Measurements from ENCODE around the gene TMEM130.

DNA sequence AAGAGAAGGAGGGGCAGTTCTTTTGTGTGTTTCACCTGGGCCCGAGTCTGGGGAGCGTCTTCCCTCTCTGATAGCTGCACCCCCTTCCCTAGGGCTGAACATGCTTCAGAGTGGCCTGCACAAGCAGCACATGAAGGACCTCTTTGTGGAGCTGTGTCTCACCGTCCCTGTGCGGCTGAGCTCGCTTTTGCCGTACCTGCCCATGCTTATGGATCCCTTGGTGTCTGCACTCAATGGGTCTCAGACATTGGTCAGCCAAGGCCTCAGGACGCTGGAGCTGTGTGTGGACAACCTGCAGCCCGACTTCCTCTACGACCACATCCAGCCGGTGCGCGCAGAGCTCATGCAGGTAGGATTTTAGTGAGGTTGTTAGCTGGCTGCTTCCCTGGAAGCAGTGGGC lies 47.5 kb upstream of the TMEM130 start:
- TF ChIP-seq, protein P1, sequence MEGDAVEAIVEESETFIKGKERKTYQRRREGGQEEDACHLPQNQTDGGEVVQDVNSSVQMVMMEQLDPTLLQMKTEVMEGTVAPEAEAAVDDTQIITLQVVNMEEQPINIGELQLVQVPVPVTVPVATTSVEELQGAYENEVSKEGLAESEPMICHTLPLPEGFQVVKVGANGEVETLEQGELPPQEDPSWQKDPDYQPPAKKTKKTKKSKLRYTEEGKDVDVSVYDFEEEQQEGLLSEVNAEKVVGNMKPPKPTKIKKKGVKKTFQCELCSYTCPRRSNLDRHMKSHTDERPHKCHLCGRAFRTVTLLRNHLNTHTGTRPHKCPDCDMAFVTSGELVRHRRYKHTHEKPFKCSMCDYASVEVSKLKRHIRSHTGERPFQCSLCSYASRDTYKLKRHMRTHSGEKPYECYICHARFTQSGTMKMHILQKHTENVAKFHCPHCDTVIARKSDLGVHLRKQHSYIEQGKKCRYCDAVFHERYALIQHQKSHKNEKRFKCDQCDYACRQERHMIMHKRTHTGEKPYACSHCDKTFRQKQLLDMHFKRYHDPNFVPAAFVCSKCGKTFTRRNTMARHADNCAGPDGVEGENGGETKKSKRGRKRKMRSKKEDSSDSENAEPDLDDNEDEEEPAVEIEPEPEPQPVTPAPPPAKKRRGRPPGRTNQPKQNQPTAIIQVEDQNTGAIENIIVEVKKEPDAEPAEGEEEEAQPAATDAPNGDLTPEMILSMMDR (IDR thresholded peaks at IDR 0.05): no peak
- no peak for TF ChIP-seq POLR2A (IDR thresholded peaks at IDR 0.05)
